ENCODE data around the gene NLRP4. TPM values are rescaled to one million over a fixed set of nuclear protein-coding genes. Genes with fewer than 3 reads are reported as not detected.

Gene NLRP4
- total RNA-seq, 4 donors from 2014 or later: not detected

- H3K4me3 ChIP-seq (ENCODE audit: low read depth, poor library complexity, severe bottlenecking): no peak overlapping the region
- TF ChIP-seq, protein P1, sequence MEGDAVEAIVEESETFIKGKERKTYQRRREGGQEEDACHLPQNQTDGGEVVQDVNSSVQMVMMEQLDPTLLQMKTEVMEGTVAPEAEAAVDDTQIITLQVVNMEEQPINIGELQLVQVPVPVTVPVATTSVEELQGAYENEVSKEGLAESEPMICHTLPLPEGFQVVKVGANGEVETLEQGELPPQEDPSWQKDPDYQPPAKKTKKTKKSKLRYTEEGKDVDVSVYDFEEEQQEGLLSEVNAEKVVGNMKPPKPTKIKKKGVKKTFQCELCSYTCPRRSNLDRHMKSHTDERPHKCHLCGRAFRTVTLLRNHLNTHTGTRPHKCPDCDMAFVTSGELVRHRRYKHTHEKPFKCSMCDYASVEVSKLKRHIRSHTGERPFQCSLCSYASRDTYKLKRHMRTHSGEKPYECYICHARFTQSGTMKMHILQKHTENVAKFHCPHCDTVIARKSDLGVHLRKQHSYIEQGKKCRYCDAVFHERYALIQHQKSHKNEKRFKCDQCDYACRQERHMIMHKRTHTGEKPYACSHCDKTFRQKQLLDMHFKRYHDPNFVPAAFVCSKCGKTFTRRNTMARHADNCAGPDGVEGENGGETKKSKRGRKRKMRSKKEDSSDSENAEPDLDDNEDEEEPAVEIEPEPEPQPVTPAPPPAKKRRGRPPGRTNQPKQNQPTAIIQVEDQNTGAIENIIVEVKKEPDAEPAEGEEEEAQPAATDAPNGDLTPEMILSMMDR (IDR thresholded peaks at IDR 0.05): no peak
- no peak for TF ChIP-seq POLR2A (IDR thresholded peaks at IDR 0.05)
- no peak for DNase-seq (ENCODE audit: low spot score in 2 of 2)
- WGBS, 2 donors: 87 to 88% methylated on average over 3 of the region's 3 CpGs
- intact Hi-C loops (cut with DNase I; ENCODE audit: low total_unique reads): no loop called here
Observed at GRCh38 chr19:55838251-55838650, 1.9 kb downstream of the NLRP4 start.

- no peak for DNase-seq (ENCODE audit: low spot score in 2 of 2)
- TF ChIP-seq, protein P1 (IDR thresholded peaks at IDR 0.05): no peak
- no peak for TF ChIP-seq POLR2A (IDR thresholded peaks at IDR 0.05)
- H3K4me3 ChIP-seq (ENCODE audit: low read depth, poor library complexity, severe bottlenecking): no peak overlapping the region
- intact Hi-C loops (cut with DNase I; ENCODE audit: low total_unique reads): no loop called here
- 54 to 56% methylated on average over 4 of the region's 4 CpGs for WGBS, 2 donors
Observed at GRCh38 chr19:55838906-55839305, 2.6 kb downstream of the NLRP4 start.

- no peak for DNase-seq (ENCODE audit: low spot score in 2 of 2)
- H3K4me3 ChIP-seq (ENCODE audit: low read depth, poor library complexity, severe bottlenecking): no peak overlapping the region
- intact Hi-C loops (cut with DNase I; ENCODE audit: low total_unique reads): no loop called here
- 74 to 77% methylated on average over 1 of the region's 1 CpG for WGBS, 2 donors
- TF ChIP-seq, protein P1 (IDR thresholded peaks at IDR 0.05): no peak
- no peak for TF ChIP-seq POLR2A (IDR thresholded peaks at IDR 0.05)
Observed at GRCh38 chr19:55855160-55855559, 18.8 kb downstream of the NLRP4 start.

DNA sequence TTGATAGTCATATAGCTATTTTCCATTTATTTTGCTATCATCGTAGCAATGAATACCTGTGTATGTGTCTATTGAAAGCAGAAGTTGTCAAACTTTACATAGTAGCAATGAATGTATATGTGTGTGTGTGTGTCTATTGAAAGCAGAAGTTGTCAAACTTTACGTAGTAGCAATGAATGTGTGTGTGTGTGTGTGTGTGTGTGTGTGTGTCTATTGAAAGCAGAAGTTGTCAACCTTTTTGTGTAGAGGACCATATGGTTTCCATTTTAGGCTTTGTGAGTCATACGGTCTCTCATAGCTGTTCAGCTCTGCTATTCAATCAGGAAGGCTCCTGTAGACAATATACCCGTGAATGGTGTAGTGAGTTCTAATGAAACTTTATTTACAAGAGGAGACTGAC lies 20.8 kb downstream of the NLRP4 start:
- TF ChIP-seq, protein P1 (IDR thresholded peaks at IDR 0.05): no peak
- no peak for TF ChIP-seq POLR2A (IDR thresholded peaks at IDR 0.05)
- no peak overlapping the region for H3K4me3 ChIP-seq (ENCODE audit: low read depth, poor library complexity, severe bottlenecking)
- 67 to 69% methylated on average over 4 of the region's 4 CpGs for WGBS, 2 donors
- intact Hi-C loops (cut with DNase I; ENCODE audit: low total_unique reads): no loop called here
- DNase-seq (ENCODE audit: low spot score in 2 of 2): no peak

DNA sequence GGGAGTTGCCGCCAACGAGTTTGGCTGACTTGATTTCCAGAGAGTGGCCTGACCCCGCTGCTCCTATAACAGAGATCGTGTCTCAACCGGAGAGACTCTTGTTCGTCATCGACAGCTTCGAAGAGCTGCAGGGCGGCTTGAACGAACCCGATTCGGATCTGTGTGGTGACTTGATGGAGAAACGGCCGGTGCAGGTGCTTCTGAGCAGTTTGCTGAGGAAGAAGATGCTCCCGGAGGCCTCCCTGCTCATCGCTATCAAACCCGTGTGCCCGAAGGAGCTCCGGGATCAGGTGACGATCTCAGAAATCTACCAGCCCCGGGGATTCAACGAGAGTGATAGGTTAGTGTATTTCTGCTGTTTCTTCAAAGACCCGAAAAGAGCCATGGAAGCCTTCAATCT lies 21.6 kb downstream of the NLRP4 start:
- no peak overlapping the region for H3K4me3 ChIP-seq (ENCODE audit: low read depth, poor library complexity, severe bottlenecking)
- WGBS, 2 donors: 93% methylated on average over 23 of the region's 23 CpGs
- DNase-seq (ENCODE audit: low spot score in 2 of 2): no peak
- no peak for TF ChIP-seq POLR2A (IDR thresholded peaks at IDR 0.05)
- TF ChIP-seq, protein P1 (IDR thresholded peaks at IDR 0.05): no peak
- intact Hi-C loops (cut with DNase I; ENCODE audit: low total_unique reads): no loop called here

DNA sequence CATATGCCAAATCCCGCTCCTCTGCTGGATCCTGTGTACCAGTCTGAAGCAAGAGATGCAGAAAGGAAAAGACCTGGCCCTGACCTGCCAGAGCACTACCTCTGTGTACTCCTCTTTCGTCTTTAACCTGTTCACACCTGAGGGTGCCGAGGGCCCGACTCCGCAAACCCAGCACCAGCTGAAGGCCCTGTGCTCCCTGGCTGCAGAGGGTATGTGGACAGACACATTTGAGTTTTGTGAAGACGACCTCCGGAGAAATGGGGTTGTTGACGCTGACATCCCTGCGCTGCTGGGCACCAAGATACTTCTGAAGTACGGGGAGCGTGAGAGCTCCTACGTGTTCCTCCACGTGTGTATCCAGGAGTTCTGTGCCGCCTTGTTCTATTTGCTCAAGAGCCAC lies 22.1 kb downstream of the NLRP4 start:
- no peak for DNase-seq (ENCODE audit: low spot score in 2 of 2)
- 90 to 96% methylated on average over 14 of the region's 14 CpGs for WGBS, 2 donors
- no peak overlapping the region for H3K4me3 ChIP-seq (ENCODE audit: low read depth, poor library complexity, severe bottlenecking)
- TF ChIP-seq, protein P1 (IDR thresholded peaks at IDR 0.05): no peak
- intact Hi-C loops (cut with DNase I; ENCODE audit: low total_unique reads): no loop called here
